BJ (cell line): ENCODE results near the gene ACVR1B. TPM values are rescaled to one million over a fixed set of nuclear protein-coding genes. Genes with fewer than 3 reads are reported as not detected.

Experiments used
- CTCF ChIA-PET: fragments of 350-600 bp; formaldehyde crosslinking; extraction: SDS; loops from one replicate; lab custom pipeline; 2021; ENCODE audit warnings: antibody characterized with exemption, inconsistent platforms; lab: Yijun Ruan, JAX
- POLR2A ChIA-PET: fragments of 300-600 bp; sonication (Branson Sonifier 250); formaldehyde crosslinking; extraction: SDS; loops from one replicate; lab custom pipeline; 2021; ENCODE audit warnings: antibody characterized with exemption; lab: Charles Lee
- DNase-seq: peaks from one replicate; pipeline ENCODE4 v3.0.0-alpha.2; 2011; ENCODE audit warnings: low read depth
- H3K27me3 ChIP-seq: 2 replicates; pipeline ENCODE4 v1.6.0; 2011; ENCODE audit warnings: low read length; ENCODE audit not compliant: control insufficient read depth, insufficient read depth
- H3K36me3 ChIP-seq: 2 replicates; pipeline ENCODE4 v1.5.1; 2011; ENCODE audit warnings: low read length; ENCODE audit not compliant: control insufficient read depth, insufficient read depth
- H3K4me3 ChIP-seq: 2 replicates; pipeline ENCODE4 v1.5.1; 2011; ENCODE audit warnings: low read depth, mild to moderate bottlenecking, control low read depth, low read length
- polyA plus RNA-seq: library from polyadenylated mRNA; depleted of rRNA; stranded (reverse); fragments of >200 nt; gene quantifications from 2 replicates; pipeline ENCODE4 v1.2.3, GENCODE V29; 2011
- TF ChIP-seq, protein P1 (sequence below): IDR thresholded peaks from 2 replicates; pipeline ENCODE4 v1.5.1; 2011; ENCODE audit warnings: low read depth, mild to moderate bottlenecking, control low read depth, inconsistent platforms, low read length, moderate library complexity; ENCODE audit not compliant: insufficient read depth

ACVR1B gene
- polyA plus RNA-seq, 1 experiment, result 12.9 TPM

DNA sequence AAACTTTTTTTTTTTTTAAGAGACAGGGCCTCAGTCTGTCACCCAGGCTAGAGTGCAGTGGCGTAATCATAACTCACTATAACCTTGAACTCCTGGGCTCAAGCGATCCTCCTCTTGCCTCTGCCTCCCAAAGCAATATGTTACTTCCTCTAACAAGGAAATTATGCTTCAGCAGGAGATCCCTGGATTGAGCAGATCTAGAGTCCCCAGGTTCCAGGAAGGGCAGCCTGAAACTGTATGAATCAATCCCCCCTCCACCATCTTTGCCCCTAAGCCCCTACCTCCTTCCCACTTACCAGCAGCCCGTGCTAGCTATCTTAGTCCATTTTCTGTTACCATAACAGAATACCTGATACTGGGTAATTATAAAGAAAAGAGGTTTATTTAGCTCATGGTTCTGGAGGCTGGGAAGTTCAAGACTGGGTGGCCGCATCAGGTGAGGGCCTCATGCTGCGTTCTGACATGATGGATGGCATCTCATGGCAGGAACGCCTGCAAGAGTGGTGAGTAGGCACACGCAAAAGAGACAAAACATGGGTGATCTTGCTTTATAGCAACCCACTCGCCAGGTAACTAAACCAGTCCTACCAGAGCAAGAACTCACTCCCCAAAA lies 60.2 kb downstream of the ACVR1B start:
- POLR2A ChIA-PET, result no interaction called here
- TF ChIP-seq, protein P1, sequence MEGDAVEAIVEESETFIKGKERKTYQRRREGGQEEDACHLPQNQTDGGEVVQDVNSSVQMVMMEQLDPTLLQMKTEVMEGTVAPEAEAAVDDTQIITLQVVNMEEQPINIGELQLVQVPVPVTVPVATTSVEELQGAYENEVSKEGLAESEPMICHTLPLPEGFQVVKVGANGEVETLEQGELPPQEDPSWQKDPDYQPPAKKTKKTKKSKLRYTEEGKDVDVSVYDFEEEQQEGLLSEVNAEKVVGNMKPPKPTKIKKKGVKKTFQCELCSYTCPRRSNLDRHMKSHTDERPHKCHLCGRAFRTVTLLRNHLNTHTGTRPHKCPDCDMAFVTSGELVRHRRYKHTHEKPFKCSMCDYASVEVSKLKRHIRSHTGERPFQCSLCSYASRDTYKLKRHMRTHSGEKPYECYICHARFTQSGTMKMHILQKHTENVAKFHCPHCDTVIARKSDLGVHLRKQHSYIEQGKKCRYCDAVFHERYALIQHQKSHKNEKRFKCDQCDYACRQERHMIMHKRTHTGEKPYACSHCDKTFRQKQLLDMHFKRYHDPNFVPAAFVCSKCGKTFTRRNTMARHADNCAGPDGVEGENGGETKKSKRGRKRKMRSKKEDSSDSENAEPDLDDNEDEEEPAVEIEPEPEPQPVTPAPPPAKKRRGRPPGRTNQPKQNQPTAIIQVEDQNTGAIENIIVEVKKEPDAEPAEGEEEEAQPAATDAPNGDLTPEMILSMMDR, result no peak
- Histone ChIP-seq H3K27me3 (no peaks in the 10 kb centered on the region; the same call in 1 of the 2 replicates), H3K36me3 (peaks cover 3% of the 10 kb centered on the region; the same call in 1 of the 2 replicates), H3K4me3 (no peak overlapping the region)
- CTCF ChIA-PET, result interaction anchor here (0.7 to 17.0 kb wide), 4 partner anchors 12 to 110 kb away, joined by 3 to 674 read pairs (median 10); no protein-coding TSS in a partner anchor
- no peak for DNase-seq

DNA sequence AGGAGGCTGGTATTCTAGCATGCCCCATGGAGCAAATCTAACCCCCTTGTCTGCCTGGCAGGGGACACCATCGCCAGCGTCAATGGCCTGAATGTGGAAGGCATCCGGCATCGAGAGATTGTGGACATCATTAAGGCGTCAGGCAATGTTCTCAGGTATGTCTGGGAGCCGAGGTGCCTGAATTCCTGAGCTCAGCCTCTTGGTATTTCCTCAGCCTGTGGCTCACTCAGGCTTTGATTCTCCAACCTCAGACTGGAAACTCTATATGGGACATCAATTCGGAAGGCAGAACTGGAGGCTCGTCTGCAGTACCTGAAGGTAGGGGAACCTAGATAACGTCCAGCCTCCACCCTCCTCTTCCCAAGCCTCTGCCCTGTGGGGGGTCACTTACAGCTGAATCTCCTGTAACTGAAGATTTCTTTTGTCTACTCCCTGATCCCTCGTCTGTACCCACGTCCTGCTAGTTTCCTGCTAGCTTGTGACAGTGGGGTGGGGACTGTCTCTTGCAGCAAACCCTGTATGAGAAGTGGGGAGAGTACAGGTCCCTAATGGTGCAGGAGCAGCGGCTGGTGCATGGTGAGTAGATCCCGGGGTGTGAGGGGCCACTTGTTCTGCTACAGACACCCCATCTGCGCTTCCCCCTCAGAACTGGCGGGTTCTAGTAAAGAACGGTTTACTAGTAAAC lies 62.3 kb downstream of the ACVR1B start:
- TF ChIP-seq, protein P1, result no peak
- H3K36me3 ChIP-seq, result peaks cover 3% of the 10 kb centered on the region; the same call in 1 of the 2 replicates
- ChIA-PET POLR2A (interaction anchor here (0.6 kb wide), 1 partner anchor 10 kb away, joined by 10 read pairs; no protein-coding TSS in a partner anchor), CTCF (interaction anchor here (1.2 to 17.0 kb wide), 3 partner anchors 10 to 21 kb away, joined by 3 to 674 read pairs (median 3); no protein-coding TSS in a partner anchor)
- no peaks in the 10 kb centered on the region; the same call in none of the 2 replicates for H3K27me3 ChIP-seq
- H3K4me3 ChIP-seq, result no peak overlapping the region
- no peak for DNase-seq

- DNase-seq, result no peak
- no peaks in the 10 kb centered on the region; the same call in none of the 2 replicates for H3K27me3 ChIP-seq
- H3K4me3 ChIP-seq, result no peak overlapping the region
- TF ChIP-seq, protein P1, result no peak
- H3K36me3 ChIP-seq, result peaks cover 3% of the 10 kb centered on the region; the same call in 1 of the 2 replicates
- ChIA-PET CTCF (interaction anchor here (0.6 to 17.0 kb wide), 5 partner anchors 9 to 444 kb away, joined by 3 to 674 read pairs (median 4); no protein-coding TSS in a partner anchor), POLR2A (interaction anchor here (0.6 kb wide), 1 partner anchor 8 kb away, joined by 10 read pairs; no protein-coding TSS in a partner anchor)
Measured at GRCh38 chr12:52014567-52015530, 63.4 kb downstream of the ACVR1B start.

DNA sequence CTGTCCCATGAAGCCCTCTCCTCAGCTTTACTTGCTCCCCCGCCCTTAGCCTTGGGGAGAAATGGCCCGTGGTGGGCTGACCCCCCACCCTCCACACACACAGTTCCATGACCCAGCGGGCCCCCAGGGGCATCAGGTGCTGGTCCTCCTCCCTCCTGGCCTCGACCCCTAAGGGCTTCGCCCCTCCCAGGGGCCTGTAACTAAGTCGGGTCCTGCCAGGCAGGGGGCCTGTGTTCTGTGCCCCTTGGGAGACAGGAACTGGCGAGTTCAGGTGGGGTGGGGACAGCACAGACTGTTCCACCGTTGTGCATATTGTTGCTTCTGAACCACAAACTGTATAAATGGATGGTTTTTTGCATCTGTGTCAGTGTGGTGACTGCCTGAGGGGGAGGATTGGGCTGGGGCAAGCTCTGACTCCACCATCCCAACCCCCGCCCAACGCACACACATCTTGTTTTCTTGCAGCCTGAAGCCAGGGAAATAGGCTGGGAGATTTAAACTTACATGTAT lies 64.1 kb downstream of the ACVR1B start:
- ChIA-PET CTCF (interaction anchor here (0.6 to 17.0 kb wide), 6 partner anchors 5 to 444 kb away, joined by 3 to 674 read pairs (median 6); partner anchors contain the start of gene TAMALIN), POLR2A (no interaction called here)
- Histone ChIP-seq H3K4me3 (no peak overlapping the region), H3K27me3 (no peaks in the 10 kb centered on the region; the same call in none of the 2 replicates), H3K36me3 (peaks cover 3% of the 10 kb centered on the region; the same call in 1 of the 2 replicates)
- DNase-seq, result no peak
- TF ChIP-seq, protein P1, result no peak
